ENCODE results near the gene STX1A. TPM values are rescaled to one million over a fixed set of nuclear protein-coding genes. Genes with fewer than 3 reads are reported as not detected.

Gene STX1A
- total and polyA plus RNA-seq, 10 donors, result 1.3 to 7.8 (median 4.6) TPM

DNA sequence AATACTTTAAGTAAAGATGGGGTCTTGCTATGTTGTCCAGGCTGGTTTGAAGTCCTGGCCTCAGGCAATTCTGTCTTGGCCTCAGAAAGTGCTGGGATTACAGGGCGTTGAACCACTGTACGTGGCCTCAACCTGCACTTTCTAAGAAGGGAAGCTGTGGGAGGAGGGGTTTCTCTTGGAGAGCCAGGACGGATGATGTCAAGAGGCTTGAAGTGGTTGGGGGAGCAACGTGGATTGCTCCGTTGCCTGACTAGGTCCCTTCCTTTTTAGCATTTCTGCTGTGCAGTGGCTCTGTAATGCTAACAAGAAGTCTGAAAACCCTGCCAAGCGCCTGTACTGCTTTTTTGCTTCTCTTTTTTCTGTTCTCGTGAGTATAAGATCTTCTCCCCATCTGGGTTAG, 28.8 kb downstream of the STX1A start:
- TF ChIP-seq CTCF (IDR thresholded peaks at IDR 0.05 in 8 of 11, conservative IDR thresholded peaks at IDR 0.05 in 3 of 11) (no peak), POLR2A (IDR thresholded peaks at IDR 0.05) (no peak), POLR2AphosphoS5 (IDR thresholded peaks at IDR 0.05) (no peak)
- H3K9me3 ChIP-seq, result no peaks in the 10 kb centered on the region
- no peak overlapping the region for H3K27ac ChIP-seq
- peaks cover 0 to 96% (median 80%) of the 10 kb centered on the region in 6 donors for H3K36me3 ChIP-seq
- intact Hi-C loops (cut with DNase I; ENCODE audit: low total_unique reads), result no loop called here
- H3K27me3 ChIP-seq (replicated peaks in 1 of 7), result no peaks in the 10 kb centered on the region
- 72 to 86% (median 82%) methylated on average over 7 of the region's 7 CpGs for WGBS, 5 donors
- peaks cover 0 to 14% (median under 1%) of the 10 kb centered on the region in 6 donors for H3K4me1 ChIP-seq
- no peak overlapping the region for H3K4me3 ChIP-seq
- no peak for DNase-seq

GRCh38 chr7:73688288-73688687, 31.2 kb downstream of the STX1A start:
- H3K36me3 ChIP-seq, result peaks cover 0 to 72% (median 57%) of the 10 kb centered on the region in 6 donors
- no peak overlapping the region for H3K27ac ChIP-seq
- no peaks in the 10 kb centered on the region for H3K9me3 ChIP-seq
- peaks cover 3 to 33% (median 14%) of the 10 kb centered on the region in 6 donors for H3K4me1 ChIP-seq
- DNase-seq, result no peak
- TF ChIP-seq POLR2A (IDR thresholded peaks at IDR 0.05) (no peak), POLR2AphosphoS5 (IDR thresholded peaks at IDR 0.05) (no peak), CTCF (IDR thresholded peaks at IDR 0.05 in 8 of 11, conservative IDR thresholded peaks at IDR 0.05 in 3 of 11) (no peak)
- H3K27me3 ChIP-seq (replicated peaks in 1 of 7), result no peaks in the 10 kb centered on the region
- no peak overlapping the region for H3K4me3 ChIP-seq
- intact Hi-C loops (cut with DNase I; ENCODE audit: low total_unique reads), result loop anchor here (10.0 kb wide), 1 partner anchor 47 kb away; the partner anchor contains the start of gene ABHD11
- WGBS, 5 donors, result 88 to 96% (median 95%) methylated on average over 8 of the region's 8 CpGs

GRCh38 chr7:73685311-73685710, 34.2 kb downstream of the STX1A start:
- Histone ChIP-seq H3K4me1 (peaks cover 20 to 61% (median 39%) of the 10 kb centered on the region in 6 donors), H3K9me3 (no peaks in the 10 kb centered on the region), H3K27me3 (replicated peaks in 1 of 7) (no peaks in the 10 kb centered on the region), H3K36me3 (peaks cover 0 to 48% (median 28%) of the 10 kb centered on the region in 6 donors), H3K4me3 (no peak overlapping the region), H3K27ac (no peak overlapping the region)
- intact Hi-C loops (cut with DNase I; ENCODE audit: low total_unique reads), result loop anchor here (10.0 kb wide), 1 partner anchor 49 kb away; the partner anchor contains the start of gene ABHD11
- no peak for DNase-seq
- TF ChIP-seq POLR2A (IDR thresholded peaks at IDR 0.05) (no peak), CTCF (IDR thresholded peaks at IDR 0.05 in 8 of 11, conservative IDR thresholded peaks at IDR 0.05 in 3 of 11) (no peak), POLR2AphosphoS5 (IDR thresholded peaks at IDR 0.05) (no peak)
- WGBS, 5 donors, result 95 to 98% (median 96%) methylated on average over 18 of the region's 18 CpGs

- intact Hi-C loops (cut with DNase I; ENCODE audit: low total_unique reads), result loop anchor here (10.0 kb wide), 1 partner anchor 51 kb away; the partner anchor contains the start of gene ABHD11
- no peak for DNase-seq
- Histone ChIP-seq H3K27me3 (replicated peaks in 1 of 7) (no peaks in the 10 kb centered on the region), H3K4me1 (peaks cover 20 to 73% (median 42%) of the 10 kb centered on the region in 6 donors), H3K27ac (peak overlapping the region; percentile 65 to 89 (median 84)), H3K9me3 (no peaks in the 10 kb centered on the region), H3K4me3 (peak overlapping the region; percentile 86 to 100 (median 96)), H3K36me3 (peaks cover 0 to 43% (median 19%) of the 10 kb centered on the region in 6 donors)
- WGBS, 5 donors, result 30 to 34% (median 33%) methylated on average over 57 to 58 of the region's 58 CpGs
- TF ChIP-seq POLR2AphosphoS5 (IDR thresholded peaks at IDR 0.05) (no peak), POLR2A (IDR thresholded peaks at IDR 0.05) (no peak), CTCF (IDR thresholded peaks at IDR 0.05 in 8 of 11, conservative IDR thresholded peaks at IDR 0.05 in 3 of 11) (no peak)
These were observed 35.4 kb downstream of the STX1A start for GRCh38 chr7:73683788-73684693.

Measured in spleen (tissue), 11 donors.